Peyer's patch (tissue), 4 donors: ENCODE data around the gene MTA3.

ENCODE experiments used
- CTCF ChIP-seq, 6 experiments: fragments of 450-650 bp in 4 of 6; fragments of 200-600 bp in 2 of 6; sonication (generic) in 1 of 6; IDR thresholded peaks; one replicate each; pipeline ENCODE4 v1.5.1; 2017 to 2019; ENCODE audit warnings: antibody characterized with exemption in 6 of 6, mild to moderate bottlenecking in 3 of 6, moderate library complexity in 1 of 6
- POLR2A ChIP-seq, 2 donors: fragments of 450-650 bp; IDR thresholded peaks; one replicate each; pipeline ENCODE4 v1.5.1; 2017; ENCODE audit warnings: antibody characterized with exemption in 2 of 2, mild to moderate bottlenecking in 2 of 2, moderate library complexity in 2 of 2

- TF ChIP-seq CTCF (IDR thresholded peaks at IDR 0.05) (no peak), POLR2A (IDR thresholded peaks at IDR 0.05) (no peak)
These were observed 20.8 kb upstream of the MTA3 start for GRCh38 chr2:42547446-42548295.
